Activated naive CD4-positive, alpha-beta T cell treated with anti-CD3 and anti-CD28 coated beads for 36 hours (primary cell): ENCODE results near the gene RNPS1. TPM values are rescaled to one million over a fixed set of nuclear protein-coding genes. Genes with fewer than 3 reads are reported as not detected.

Source experiments
- CTCF ChIA-PET: fragments of 350-600 bp; sonication (Branson Sonifier 250); formaldehyde crosslinking; loops from one replicate; lab custom pipeline; 2021; ENCODE audit warnings: antibody characterized with exemption; lab: Charles Lee
- DNase-seq: peaks from one replicate; pipeline ENCODE4 v3.0.0-alpha.2; 2020
- H3K27ac Mint-ChIP-seq: one replicate; pipeline ENCODE4 v1.8.0; 2021; ENCODE audit warnings: mild to moderate bottlenecking, mixed read lengths
- H3K27me3 Mint-ChIP-seq: one replicate; pipeline ENCODE4 v1.8.0; 2021; ENCODE audit warnings: low read depth, mixed read lengths
- H3K36me3 Mint-ChIP-seq: one replicate; pipeline ENCODE4 v1.8.0; 2021; ENCODE audit warnings: low read depth, mixed read lengths
- H3K4me1 Mint-ChIP-seq: one replicate; pipeline ENCODE4 v1.8.0; 2021; ENCODE audit warnings: low read depth, mixed read lengths
- H3K4me3 Mint-ChIP-seq: one replicate; pipeline ENCODE4 v1.8.0; 2021; ENCODE audit warnings: mild to moderate bottlenecking, moderate library complexity, mixed read lengths
- H3K9me3 Mint-ChIP-seq: one replicate; pipeline ENCODE4 v1.8.0; 2021; ENCODE audit warnings: mixed read lengths
- intact Hi-C: fragments of 100-400 bp; cut with micrococcal nuclease; formaldehyde crosslinking; loops from one replicate; pipeline ENCODE4 v1.15.1; 2023
- total RNA-seq, 2 experiments: library from RNA; stranded (reverse); gene quantifications; one replicate each; pipeline ENCODE4 v1.2.3, GENCODE V29; 2021

Gene RNPS1
- total RNA-seq, 2 experiments from 2014 or later, result 306 to 311 TPM

DNA sequence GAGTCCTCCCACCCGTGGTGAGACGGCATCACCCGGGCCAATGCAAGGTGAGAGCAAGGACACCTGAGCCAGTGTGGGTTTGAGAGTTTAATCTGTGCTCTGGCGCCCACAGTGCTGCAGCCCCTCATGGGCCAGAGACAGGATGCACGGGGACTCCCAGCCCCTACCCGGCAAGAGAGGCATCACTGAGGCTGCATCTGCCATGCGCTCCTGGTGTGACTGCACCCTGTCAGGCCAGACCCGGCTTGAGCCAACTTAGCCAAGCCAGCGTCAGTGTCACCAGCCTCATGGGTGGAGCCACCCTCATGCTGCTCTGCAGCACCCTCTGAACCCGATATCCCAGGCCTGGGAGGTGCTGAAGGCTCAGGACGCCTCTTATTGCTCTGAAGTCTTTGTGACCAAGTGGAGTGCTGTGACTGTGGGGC is 56.0 kb downstream of the RNPS1 start:
- Mint-ChIP-seq H3K4me3 (peak overlapping the region; percentile 3), H3K27ac (peak overlapping the region; percentile 13), H3K27me3 (no peaks in the 10 kb centered on the region), H3K4me1 (peaks cover 30% of the 10 kb centered on the region), H3K9me3 (no peaks in the 10 kb centered on the region), H3K36me3 (peaks cover 21% of the 10 kb centered on the region)
- intact Hi-C loops, result loop anchor here (10.0 kb wide), 1 partner anchor 213 kb away; the partner anchor contains the start of gene CCNF
- CTCF ChIA-PET, result no interaction called here
- DNase-seq, result no peak

DNA sequence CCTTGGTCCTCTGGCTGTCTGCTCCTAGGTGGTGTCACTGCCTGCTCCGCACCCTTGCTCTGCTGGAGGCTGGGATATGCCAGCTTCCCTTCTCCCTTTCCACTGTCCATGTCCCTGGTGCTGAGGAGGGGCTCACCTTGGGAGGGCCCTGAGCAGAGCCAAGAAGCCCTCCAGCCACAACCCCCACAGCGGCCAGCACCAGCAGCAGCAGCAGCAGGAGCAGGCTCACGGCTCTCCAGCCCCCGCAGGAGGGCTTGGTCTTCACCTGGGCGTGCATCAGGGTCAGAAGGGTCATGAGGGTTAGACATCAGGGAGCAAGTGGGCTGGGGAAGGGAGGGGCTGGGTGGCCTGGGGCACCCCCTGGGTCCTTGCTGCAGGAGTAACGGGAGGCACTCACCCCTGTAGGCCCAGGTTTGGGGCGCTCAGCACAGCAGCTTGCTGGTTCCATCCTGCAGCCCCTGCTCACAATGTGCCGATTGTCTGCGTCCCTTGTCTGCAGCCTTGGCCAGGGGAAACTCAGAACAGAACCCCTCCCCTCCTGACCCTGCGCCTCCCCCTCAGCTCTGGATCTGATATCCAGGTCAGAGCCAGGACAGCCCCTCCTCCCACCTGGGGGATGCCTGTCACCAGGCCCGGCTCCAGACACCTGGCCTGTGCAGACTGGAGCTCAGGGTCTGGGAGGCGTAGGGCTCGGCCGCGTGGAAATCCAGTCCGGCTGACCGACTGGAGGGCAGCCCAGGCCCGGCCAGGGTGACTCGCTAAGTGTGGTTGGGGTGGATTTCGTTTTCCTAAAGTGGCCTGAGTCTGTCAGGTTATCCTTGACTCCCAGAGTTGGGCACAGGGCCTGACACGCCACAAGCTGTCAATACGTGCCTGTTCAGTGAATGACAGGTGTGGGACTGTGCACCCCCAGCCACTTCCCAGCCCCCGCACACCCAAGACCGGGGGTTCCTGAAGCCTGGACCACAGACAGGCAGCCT is 57.2 kb downstream of the RNPS1 start, which contains the start of gene BRICD5:
TSS of gene BRICD5 (minus strand) at position 478 of the 980 bp plus-strand sequence. CDS start at position 448, 30 bp downstream.
- no peak within 1 kb of the TSS for H3K27ac Mint-ChIP-seq
- H3K4me1 Mint-ChIP-seq, result peaks cover 32% of the 10 kb centered on the region
- no peaks in the 10 kb centered on the region for H3K27me3 Mint-ChIP-seq
- intact Hi-C loops, result loop anchor here (10.0 kb wide), 1 partner anchor 214 kb away; the partner anchor contains the start of gene CCNF
- CTCF ChIA-PET, result no interaction called here
- no peak within 1 kb of the TSS for H3K4me3 Mint-ChIP-seq
- DNase-seq, result no peak
- H3K36me3 Mint-ChIP-seq, result peaks cover 26% of the 10 kb centered on the region
- H3K9me3 Mint-ChIP-seq, result no peaks in the 10 kb centered on the region

DNA sequence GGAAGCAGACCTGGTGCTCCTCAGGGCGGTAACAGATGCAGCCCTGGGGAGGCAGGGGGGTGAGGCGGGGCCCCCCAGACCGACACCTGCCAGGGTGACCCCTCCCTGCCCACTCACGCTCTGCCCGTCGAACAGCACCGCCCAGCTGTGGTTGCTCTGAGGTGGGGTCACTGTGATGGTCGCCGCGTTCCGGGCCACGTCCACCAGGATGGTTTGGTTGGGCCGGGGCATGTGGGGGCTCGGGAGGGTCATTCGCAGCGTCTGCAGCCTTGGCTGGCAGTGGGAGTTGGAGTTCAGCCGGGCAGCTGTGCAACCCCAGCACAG is 58.0 kb downstream of the RNPS1 start:
- peaks cover 26% of the 10 kb centered on the region for H3K36me3 Mint-ChIP-seq
- no peaks in the 10 kb centered on the region for H3K27me3 Mint-ChIP-seq
- no peaks in the 10 kb centered on the region for H3K9me3 Mint-ChIP-seq
- intact Hi-C loops, result loop anchor here (10.0 kb wide), 1 partner anchor 215 kb away; the partner anchor contains the start of gene CCNF
- no peak for DNase-seq
- CTCF ChIA-PET, result no interaction called here
- peaks cover 32% of the 10 kb centered on the region for H3K4me1 Mint-ChIP-seq
- H3K27ac Mint-ChIP-seq, result no peak overlapping the region
- H3K4me3 Mint-ChIP-seq, result no peak overlapping the region

DNA sequence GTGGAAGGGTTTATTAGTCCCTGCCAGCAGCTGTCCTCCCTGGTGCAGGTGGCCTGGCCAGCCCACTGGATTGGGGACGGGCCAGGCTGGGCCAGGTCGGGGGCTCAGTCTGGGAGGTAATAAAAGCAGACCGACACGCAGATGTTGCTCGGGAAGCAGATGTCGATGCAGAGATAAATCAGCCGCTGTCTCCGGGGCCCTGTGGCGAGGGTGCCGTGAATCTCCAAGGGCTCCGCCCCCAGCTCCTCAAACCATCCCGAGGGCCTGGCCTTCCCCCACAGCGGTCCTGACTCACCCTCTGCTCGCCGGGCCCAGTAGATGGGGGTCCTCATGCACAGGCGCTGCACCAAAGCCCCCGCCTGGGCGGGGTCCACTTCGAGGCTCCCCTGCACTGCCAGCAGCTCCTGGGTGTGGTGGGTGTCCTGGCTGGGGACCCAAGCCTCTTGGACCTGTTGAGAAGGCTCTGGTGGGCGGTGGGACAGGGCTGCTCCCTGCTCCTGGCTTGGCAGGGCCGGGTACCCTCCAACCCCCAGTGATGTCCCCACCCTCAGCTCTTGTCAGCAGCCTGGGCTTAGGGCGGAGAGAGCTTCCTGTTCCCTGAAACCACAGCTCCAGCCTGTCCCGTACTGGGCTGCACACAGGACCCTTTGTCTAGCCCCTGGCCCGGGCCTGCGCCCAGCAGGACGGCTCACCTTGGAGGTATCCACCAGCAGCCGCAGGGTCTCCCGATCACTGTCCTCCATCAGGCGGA is 58.5 kb downstream of the RNPS1 start:
- Mint-ChIP-seq H3K27me3 (no peaks in the 10 kb centered on the region), H3K9me3 (no peaks in the 10 kb centered on the region), H3K4me1 (peaks cover 36% of the 10 kb centered on the region), H3K36me3 (peaks cover 26% of the 10 kb centered on the region), H3K27ac (no peak overlapping the region), H3K4me3 (no peak overlapping the region)
- DNase-seq, result no peak
- CTCF ChIA-PET, result no interaction called here
- intact Hi-C loops, result loop anchor here (10.0 kb wide), 1 partner anchor 215 kb away; the partner anchor contains the start of gene CCNF

DNA sequence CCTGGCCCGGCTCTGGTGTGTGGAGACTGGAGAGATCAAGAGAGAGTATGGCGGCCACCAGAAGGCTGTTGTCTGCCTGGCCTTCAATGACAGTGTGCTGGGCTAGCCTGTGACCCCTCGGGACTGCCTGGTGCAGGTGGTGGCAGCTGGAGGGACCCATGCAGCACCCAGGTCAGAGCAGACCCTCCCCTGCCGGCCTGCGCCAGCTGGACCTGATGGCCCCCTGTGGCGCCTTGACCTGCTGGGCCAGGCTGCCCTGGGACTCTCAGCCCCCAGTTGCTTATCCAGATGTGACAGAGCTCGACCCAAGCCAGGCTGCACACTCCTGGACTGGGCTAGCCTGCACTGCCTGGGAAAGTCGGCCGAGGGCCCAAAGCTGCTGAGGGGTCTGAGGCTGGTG is 59.2 kb downstream of the RNPS1 start:
- intact Hi-C loops, result no loop called here
- CTCF ChIA-PET, result no interaction called here
- Mint-ChIP-seq H3K36me3 (peaks cover 26% of the 10 kb centered on the region), H3K4me3 (no peak overlapping the region), H3K4me1 (peaks cover 38% of the 10 kb centered on the region), H3K9me3 (no peaks in the 10 kb centered on the region), H3K27ac (no peak overlapping the region), H3K27me3 (no peaks in the 10 kb centered on the region)
- DNase-seq, result no peak

DNA sequence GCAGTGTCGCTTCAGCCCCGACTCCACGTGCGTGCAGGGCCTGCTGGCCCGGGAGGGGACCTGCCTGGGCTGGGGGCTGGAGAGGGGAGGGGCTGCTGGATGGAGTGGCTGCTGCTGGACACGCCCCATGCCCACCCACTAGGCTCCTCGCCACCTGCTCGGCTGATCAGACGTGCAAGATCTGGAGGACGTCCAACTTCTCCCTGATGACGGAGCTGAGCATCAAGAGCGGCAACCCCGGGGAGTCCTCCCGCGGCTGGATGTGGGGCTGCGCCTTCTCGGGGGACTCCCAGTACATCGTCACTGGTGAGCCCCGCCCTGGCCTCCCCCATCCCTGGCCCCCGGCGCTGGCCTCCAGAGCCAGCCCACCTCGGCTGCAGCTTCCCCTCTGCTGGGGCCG is 59.6 kb downstream of the RNPS1 start:
- Mint-ChIP-seq H3K4me3 (no peak overlapping the region), H3K4me1 (peaks cover 35% of the 10 kb centered on the region), H3K36me3 (peaks cover 23% of the 10 kb centered on the region), H3K27ac (no peak overlapping the region), H3K27me3 (no peaks in the 10 kb centered on the region), H3K9me3 (no peaks in the 10 kb centered on the region)
- CTCF ChIA-PET, result no interaction called here
- no peak for DNase-seq
- intact Hi-C loops, result no loop called here

DNA sequence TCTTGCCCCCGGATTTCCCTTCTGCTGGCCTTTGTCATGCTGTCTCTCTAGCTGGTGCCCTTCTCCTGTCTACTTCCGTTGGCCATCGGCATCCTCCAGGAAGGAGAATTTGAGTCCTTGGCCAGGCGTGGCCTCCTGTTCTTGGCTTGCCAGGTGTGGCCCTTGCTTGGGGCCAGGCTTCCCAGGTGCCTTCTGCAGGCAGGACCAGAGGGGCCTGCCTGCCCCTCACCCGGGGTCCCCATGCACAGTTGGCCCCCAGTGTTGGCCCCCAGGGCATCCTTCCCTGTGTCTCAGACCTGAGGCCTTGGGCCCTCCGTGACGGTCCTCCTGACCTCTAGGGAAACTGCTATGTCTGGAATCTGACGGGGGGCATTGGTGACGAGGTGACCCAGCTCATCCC is 60.1 kb downstream of the RNPS1 start:
- Mint-ChIP-seq H3K9me3 (no peaks in the 10 kb centered on the region), H3K27me3 (no peaks in the 10 kb centered on the region), H3K27ac (no peak overlapping the region), H3K4me1 (peaks cover 31% of the 10 kb centered on the region), H3K36me3 (peaks cover 20% of the 10 kb centered on the region), H3K4me3 (peak overlapping the region; percentile 78)
- intact Hi-C loops, result no loop called here
- no peak for DNase-seq
- CTCF ChIA-PET, result no interaction called here

DNA sequence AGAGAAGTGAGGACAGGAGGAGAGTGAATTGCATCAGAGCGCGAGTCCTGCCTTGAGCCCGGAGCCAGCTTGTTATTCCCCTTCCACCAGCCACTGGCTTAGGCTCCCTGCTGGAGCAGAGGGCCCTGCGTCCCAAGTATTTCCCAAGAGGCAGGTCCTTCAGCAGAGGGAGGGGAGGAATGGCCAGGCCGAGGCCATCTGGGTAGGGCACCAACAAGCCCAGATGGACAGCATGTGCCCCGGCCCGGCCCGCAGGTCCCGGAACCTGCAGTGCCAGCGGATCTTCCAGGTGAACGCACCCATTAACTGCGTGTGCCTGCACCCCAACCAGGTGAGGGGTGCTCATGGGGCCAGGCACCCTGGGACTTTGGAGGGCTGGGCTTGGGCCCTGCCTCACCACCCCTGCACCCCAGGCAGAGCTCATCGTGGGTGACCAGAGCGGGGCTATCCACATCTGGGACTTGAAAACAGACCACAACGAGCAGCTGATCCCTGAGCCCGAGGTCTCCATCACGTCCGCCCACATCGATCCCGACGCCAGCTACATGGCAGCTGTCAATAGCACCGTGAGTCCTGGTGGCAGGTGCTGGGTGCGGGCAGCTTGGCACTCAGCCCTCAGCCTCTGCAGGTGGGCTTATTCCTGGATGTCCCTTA is 61.0 kb downstream of the RNPS1 start:
- H3K27me3 Mint-ChIP-seq, result no peaks in the 10 kb centered on the region
- peak overlapping the region; percentile 78 for H3K4me3 Mint-ChIP-seq

DNA sequence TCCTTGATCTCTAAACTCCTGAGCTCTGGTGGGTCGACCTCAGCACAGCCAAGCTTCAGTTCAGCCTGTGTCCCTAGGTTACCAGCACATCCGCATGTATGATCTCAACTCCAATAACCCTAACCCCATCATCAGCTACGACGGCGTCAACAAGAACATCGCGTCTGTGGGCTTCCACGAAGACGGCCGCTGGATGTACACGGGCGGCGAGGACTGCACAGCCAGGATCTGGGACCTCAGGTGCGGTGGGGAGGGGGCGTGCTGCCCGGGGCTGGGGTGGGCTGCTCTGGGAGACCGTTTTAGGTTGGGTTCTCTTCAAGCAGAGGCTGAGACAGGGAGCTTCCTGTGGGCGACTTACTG is 61.5 kb downstream of the RNPS1 start:
- Mint-ChIP-seq H3K9me3 (no peaks in the 10 kb centered on the region), H3K4me3 (peak overlapping the region; percentile 78), H3K36me3 (peaks cover 13% of the 10 kb centered on the region), H3K27ac (peak overlapping the region; percentile 48), H3K27me3 (no peaks in the 10 kb centered on the region), H3K4me1 (peaks cover 22% of the 10 kb centered on the region)
- intact Hi-C loops, result no loop called here
- CTCF ChIA-PET, result no interaction called here
- DNase-seq, result no peak

More for the DNA sequence above, 61.0 kb downstream of the RNPS1 start:
- Mint-ChIP-seq H3K27ac (peak overlapping the region; percentile 48), H3K9me3 (no peaks in the 10 kb centered on the region), H3K36me3 (peaks cover 14% of the 10 kb centered on the region), H3K4me1 (peaks cover 24% of the 10 kb centered on the region)
- intact Hi-C loops, result no loop called here
- no peak for DNase-seq
- CTCF ChIA-PET, result no interaction called here

DNA sequence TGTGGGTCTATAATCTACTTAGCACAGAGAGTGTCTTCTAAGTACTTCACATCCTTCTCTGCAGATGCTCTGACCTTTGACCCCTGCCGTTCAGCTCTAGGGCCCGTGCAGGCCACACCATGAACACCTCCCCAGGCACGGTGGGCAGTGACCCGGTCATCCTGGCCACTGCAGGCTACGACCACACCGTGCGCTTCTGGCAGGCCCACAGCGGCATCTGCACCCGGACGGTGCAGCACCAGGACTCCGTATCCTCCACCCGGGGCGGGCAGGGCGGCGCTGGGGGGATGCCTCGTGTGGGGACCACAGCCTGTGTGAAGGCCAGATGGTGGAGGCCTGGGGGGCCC is 62.0 kb downstream of the RNPS1 start:
- intact Hi-C loops, result loop anchor here (1.0 kb wide), 4 partner anchors 9 to 51 kb away; partner anchors contain the start of genes E4F1, ECI1 and TRAF7
- no peaks in the 10 kb centered on the region for H3K9me3 Mint-ChIP-seq
- CTCF ChIA-PET, result interaction anchor here (1.5 kb wide), 1 partner anchor 11 kb away, joined by 5 read pairs; no protein-coding TSS in a partner anchor
- H3K27me3 Mint-ChIP-seq, result no peaks in the 10 kb centered on the region
- peak overlapping the region; percentile 78 for H3K4me3 Mint-ChIP-seq
- H3K4me1 Mint-ChIP-seq, result peaks cover 22% of the 10 kb centered on the region
- DNase-seq, result no peak
- peak overlapping the region; percentile 48 for H3K27ac Mint-ChIP-seq
- H3K36me3 Mint-ChIP-seq, result peaks cover 13% of the 10 kb centered on the region

DNA sequence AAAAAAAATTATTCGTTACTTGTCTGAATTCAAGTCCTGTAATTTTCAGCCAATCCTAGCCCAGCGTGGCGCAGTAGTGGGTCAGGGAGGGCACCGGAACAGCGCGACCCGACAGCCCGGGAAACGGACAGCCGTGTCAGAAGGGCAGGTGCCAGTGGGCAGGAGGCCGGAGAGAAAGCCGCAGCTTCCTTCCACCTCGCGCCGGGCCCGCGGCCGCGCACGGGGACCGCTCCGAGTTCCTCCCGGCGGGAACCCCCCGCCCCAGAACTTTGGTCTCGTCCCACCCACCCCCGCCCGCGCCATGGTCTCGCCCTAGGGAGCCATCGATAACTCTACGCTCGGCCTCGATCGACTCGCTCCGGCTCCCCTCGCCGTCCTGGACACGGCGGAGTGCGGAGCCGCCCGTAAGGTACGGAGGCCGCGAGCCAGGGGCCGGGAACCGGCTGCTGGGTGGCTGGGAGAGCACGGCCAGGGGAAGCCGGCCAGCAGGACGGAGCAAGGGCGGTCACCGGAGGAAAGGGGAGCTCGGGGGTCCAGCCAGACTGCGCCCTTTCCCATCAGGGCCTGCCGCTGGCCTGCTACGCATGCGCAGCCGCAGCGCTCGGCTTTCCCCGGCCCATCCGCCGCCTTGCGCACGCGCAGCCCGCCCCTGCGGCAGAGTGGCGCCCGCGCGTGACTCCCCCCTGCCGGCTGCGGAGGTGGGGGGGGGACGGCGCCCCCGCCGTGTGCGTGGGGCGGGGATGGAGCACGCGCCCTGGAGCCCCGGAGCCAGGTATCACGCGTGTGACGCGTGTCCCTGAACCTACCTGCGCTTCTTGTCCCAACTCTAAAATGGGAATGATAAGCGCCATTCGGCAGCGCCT is 62.6 kb downstream of the RNPS1 start, which contains the start of gene MLST8:
TSS of gene MLST8 (plus strand) at position 351 of the 863 bp plus-strand sequence. CDS start 632 bp downstream, outside the sequence.
- DNase-seq, result peak; percentile 86
- peaks cover 13% of the 10 kb centered on the region for H3K36me3 Mint-ChIP-seq
- peak within 1 kb of the TSS; percentile 85 for H3K27ac Mint-ChIP-seq
- intact Hi-C loops, result loop anchor here (1.0 kb wide), 4 partner anchors 10 to 50 kb away; partner anchors contain the start of genes E4F1, ECI1 and TRAF7
- H3K4me1 Mint-ChIP-seq, result peaks cover 22% of the 10 kb centered on the region
- CTCF ChIA-PET, result interaction anchor here (0.6 to 1.5 kb wide), 2 partner anchors 11 to 76 kb away, joined by 4 to 5 read pairs; no protein-coding TSS in a partner anchor
- peak within 1 kb of the TSS; percentile 78 for H3K4me3 Mint-ChIP-seq
- H3K27me3 Mint-ChIP-seq, result no peaks in the 10 kb centered on the region
- H3K9me3 Mint-ChIP-seq, result no peaks in the 10 kb centered on the region
